Stimulated activated CD8-positive, alpha-beta memory T cell treated with anti-CD3 and anti-CD28 coated beads, Interleukin-15, amount 100 ng/mL, for 24 hours (primary cell): ENCODE data around the gene VEGFA.

Experiments
- DNase-seq: peaks from one replicate; pipeline ENCODE4 v3.0.0-alpha.2; 2020; ENCODE audit warnings: low read depth

The VEGFA gene

DNA sequence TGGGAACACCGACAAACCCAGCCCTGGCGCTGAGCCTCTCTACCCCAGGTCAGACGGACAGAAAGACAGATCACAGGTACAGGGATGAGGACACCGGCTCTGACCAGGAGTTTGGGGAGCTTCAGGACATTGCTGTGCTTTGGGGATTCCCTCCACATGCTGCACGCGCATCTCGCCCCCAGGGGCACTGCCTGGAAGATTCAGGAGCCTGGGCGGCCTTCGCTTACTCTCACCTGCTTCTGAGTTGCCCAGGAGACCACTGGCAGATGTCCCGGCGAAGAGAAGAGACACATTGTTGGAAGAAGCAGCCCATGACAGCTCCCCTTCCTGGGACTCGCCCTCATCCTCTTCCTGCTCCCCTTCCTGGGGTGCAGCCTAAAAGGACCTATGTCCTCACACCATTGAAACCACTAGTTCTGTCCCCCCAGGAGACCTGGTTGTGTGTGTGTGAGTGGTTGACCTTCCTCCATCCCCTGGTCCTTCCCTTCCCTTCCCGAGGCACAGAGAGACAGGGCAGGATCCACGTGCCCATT lies 15.3 kb downstream of the VEGFA start:
- no peak for DNase-seq

DNA sequence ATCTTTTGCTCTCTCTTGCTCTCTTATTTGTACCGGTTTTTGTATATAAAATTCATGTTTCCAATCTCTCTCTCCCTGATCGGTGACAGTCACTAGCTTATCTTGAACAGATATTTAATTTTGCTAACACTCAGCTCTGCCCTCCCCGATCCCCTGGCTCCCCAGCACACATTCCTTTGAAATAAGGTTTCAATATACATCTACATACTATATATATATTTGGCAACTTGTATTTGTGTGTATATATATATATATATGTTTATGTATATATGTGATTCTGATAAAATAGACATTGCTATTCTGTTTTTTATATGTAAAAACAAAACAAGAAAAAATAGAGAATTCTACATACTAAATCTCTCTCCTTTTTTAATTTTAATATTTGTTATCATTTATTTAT lies 15.9 kb downstream of the VEGFA start:
- DNase-seq: no peak

DNA sequence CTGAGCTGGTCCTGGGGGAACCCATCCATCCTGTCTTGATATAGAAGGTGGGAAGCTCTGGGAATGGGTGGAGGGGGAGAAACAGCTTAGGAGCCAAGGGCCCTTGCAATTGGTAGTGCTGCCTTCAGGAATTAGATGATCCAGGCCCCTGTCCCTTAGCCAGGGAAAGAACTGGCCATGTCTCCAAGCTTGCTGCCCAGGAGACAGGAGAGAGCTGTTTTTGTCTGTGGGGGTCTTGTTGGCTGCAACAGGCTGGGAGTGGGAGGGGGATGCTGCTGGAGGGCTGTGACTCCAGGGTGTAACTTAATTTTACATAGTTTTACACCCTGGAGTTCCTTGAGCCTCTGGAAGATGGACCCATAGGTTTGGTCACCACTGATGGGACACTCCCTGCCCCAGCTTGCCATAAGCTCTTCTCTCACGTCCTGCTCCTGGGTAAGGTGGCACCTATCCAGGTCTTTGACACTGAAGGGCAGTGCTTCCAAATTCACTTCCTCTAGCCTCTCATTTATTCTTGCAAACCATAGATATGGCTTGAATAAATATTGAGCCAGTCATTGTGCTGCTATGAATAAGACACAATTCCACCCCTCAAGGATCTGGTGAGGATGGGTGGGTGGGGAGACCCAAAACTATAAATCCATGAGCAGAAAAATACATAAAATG lies 16.8 kb downstream of the VEGFA start:
- DNase-seq: no peak

DNA sequence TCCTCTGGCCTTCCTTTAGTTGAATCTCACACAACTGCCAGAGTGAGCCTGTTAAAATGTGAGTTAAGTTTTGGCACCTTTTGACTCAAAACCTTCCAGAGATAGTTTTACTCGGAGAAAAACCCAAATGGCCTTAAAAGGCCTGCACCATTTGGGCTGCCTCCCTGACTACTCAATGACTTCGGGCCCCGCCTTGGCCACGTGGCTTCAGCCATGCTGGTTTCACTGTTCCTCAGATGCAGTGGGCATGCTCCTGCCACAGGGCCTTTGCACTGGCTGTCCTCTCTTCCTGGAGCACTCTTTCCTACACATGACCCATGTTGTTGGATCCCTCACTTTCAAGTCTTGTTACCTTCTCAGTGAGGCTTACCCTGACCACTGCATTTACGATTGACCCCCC lies 18.3 kb downstream of the VEGFA start:
- DNase-seq: no peak

DNA sequence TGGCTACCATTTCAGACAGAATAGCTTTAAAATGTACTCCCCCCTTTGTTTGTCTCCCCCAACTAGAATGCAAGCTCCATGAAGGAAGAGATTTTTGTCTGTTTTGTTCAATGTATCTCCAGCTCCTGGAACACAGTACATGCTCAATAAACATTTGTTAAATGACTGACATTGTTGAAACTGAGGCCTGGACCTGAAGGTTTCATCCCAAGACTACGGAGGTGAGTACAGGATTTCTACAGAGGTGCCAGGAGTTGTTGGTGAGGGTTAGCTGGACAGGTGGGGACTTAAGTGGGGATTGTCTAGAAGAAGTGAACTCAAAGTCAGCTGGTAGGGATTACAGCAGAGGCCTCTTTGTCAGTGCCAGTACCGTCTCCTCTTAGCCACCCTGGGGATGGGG lies 19.4 kb downstream of the VEGFA start:
- DNase-seq: no peak

DNA sequence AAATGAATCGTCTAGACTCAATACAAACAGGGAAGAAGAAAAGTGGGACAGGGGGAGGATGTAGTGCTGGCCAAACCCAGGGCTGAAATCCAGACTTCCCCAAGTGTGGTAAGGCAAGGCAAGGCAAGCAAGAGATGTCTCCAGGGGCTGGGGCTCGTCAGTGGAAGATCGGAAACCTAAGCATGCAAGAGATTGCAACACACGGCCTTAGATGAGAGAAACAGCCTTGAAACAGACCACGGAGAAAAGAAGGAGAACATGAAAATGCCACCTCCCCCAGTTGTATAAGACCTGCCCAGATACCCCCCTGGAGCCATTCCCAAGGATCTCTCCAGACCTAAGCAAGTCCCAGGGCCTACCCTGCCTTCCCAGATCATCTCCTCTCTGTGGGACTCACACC lies 20.0 kb downstream of the VEGFA start:
- no peak for DNase-seq

DNA sequence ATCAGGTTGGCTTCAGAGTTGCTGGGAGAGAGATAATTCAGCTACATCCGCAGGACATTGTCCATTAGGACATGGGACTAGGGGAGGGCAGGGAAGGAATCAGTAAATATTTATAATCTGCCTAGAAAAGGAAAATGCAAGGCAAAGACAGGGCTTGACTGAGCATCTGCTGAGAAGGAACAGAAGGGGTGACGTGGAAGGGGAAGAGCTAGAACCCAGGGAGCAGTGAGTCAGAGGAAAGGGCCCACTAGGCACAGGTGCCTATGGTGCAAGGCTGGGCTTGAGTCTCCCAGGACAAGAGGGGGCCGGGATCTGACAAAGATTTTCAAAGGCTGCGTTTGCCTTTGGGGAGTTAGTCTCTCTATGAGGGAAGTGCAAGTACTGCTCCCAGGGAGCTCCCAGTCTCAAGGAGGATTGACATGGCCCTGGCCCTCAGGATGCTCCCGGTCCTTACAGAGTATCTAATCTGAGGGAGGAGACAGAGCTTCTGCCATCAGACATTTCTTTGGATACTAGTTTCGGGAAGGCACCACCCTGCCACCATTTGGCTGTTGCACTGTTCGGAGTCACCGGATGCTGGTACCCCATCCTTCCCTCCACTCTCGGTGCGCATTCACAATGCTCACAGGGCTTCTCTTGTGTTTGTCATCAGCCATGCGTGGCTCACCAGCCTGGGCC lies 21.9 kb downstream of the VEGFA start:
- DNase-seq: no peak

DNA sequence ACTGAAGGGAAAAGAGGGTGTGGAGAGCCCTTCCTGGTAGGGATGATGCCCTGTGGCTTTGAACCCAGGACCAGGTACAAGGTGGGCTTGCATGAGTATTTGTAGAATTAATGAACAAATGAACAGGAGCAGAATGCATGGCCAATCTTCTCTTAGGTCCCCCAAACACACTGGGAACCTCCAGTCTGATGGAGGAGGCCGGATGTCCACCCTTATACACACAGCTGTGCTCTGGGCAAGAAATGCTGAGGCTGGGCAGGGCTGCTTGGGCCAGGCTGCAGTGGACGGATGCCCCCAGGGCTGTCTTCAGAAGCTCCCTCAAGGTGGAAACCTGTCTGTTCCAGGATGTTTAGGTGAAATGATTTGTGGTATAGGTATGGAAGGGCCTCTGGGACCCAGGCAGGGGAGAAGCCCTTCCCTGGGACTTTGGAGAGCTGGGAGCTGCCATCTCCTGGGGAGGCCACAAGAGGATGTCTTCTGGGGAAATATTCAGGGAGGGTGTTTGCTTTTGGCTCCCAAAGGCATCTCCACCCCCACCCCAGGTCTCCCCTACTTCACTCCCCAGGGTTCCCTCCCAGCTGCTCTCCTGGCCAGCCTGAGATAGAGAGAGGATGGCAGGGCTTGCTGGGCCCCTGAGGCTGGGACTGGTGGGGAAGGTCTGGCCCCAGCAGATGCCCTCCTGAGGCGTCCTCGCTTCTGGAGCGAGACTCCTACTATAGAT lies 23.3 kb downstream of the VEGFA start:
- no peak for DNase-seq

DNA sequence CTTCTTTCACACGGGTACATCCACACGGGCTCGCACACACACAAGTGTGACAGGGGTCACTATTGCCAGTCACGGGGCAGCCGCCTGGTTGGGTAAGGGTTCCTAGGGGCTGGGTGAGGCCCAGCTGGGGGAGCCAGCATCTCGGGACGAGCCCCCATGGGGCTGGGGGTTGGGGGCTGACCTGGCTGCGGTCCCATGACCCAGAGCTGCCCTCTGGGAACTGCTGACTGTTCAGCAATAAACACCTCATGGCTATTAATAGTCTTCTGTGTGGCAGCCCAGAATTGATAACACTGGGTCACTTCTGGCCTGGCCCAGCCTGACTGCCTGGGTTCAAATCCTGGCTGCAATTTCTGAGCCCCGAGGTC lies 23.8 kb downstream of the VEGFA start:
- no peak for DNase-seq

DNA sequence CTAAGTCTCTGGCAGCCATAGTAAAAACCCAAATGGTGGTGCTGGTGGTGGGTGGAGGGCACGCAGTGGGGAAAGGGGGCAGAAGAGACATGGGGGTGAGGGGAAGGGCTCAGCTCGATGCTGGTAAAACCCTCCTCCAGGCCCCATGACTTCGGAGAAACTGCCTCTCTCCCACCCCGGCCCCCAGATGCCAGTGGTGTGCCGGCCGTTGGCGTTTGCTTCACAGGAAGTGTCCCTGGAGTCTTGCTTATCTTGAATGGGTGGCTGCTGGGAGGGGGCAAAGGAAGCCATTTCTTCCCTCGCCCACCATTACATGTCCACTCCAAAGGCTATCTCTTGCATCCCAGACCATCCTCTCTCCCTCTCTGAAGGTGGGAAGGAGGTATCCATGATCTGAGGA lies 25.4 kb downstream of the VEGFA start:
- DNase-seq: no peak

DNA sequence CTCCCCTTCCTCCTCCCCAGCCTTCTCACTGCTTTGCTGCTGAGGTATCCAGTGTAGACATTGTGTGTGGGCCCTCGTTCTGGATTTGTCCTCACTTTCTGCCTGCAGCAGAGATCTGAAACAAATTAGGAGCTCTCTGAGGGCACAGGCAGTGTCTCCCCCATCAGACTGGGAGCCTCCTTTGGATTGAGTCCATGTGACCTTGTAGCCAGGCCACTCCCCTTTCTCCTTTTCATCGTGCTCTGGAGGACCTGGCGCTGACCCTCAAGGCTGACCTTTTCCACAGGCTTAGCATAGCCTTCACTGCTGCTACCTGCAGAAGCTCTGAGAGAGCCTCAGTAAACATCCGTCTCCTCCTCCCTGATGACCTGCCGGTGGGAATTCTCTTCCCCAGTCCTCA lies 26.2 kb downstream of the VEGFA start:
- DNase-seq: no peak

DNA sequence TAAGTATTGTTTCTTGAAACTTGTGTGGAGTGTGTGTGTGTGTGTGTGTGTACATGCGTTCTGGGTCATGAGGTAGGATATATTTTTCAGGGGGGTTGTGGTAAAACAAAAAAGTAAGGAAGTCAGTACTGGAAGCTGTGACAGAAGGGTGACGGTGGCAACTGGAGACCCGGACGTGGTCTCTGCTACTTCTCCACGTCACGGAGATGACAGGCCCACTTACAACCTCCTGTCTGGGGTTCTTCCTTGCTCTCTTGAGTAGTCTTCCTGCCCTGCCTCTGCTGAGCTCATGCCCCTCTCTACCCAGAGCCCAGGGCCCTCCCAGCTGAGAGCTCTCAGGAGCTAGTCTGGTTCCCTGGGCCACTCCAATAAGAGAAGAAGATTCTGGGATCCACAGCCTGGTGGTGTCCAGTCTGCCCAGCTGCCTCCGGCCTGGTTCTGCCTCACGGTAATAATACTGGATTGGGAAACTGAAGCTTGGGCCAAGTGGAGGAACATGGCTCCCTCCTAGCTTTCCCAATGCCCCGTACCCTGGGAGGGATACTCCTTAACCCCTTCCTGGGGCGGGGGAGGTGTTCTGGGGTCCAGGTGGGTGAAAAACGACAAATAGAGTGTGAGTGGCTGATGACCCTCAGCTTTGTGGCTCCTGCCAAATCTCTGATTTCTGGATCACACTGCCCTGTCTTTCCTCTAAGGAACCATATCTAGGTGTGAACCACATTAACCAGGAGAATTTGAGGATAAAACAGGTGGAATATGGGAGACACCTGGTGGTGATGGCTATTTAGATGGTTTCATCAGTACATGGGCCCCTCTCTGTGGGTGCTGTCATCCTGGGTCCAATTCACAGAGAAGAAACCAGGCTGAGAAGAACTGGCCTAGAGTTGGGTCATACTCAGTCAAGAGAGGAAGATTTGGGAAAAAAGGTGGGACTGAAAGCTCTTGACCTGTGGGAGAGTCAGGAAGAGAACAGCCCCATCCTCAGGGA lies 27.2 kb downstream of the VEGFA start:
- DNase-seq: no peak

DNA sequence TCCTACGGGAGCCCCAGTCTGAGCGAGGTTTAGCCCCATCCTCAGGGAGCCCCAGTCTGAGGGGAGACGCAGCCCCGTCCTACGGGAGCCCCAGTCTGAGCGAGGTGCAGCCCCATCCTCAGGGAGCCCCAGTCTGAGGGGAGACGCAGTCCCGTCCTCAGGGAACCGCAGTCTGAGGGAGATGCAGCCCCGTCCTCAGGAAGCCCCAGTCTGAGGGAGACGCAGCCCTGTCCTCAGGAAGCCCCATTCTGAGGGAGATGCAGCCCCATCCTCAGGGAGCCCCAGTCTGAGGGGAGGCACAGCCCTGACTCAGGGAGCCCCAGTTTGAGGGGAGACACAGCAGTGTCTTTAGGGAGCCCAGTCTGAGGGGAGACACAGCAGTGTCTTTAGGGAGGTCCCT lies 27.9 kb downstream of the VEGFA start:
- DNase-seq: no peak

DNA sequence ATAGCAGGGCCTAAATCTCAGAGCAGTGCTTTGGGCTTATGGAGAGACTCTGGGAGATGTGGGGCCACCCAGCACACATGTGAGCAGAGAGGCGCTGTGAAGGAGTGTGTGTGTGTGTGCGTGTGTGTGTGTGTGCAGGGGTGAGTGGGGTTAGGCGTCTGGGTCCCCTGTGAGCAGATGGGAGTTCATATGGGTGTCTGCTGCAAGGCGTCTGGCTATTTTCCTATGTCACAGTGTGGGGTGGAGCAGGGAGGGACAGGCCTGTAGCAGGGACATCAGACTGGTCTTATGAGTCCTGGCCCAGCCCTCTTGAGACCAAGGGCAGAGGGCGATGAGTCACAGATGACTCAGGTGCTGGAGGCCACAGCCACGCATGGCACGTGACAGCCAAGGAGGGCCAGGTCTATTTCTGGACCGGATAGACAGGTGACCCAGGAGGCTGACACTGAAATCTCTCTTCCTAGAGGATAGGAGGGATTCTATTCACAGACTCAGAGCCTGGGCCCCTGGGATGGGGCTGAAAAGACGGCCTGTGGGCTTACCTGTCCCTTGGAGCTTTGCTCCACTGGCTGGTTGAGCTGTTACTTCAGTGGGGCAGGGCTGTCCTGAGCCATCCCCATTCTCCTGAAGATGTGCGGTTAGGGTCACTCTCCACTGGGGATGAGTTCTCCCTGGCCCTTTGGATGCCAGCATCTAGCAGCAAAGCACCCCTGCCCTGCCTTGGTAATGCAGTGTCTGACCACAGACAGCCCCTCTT lies 28.9 kb downstream of the VEGFA start:
- no peak for DNase-seq

DNA sequence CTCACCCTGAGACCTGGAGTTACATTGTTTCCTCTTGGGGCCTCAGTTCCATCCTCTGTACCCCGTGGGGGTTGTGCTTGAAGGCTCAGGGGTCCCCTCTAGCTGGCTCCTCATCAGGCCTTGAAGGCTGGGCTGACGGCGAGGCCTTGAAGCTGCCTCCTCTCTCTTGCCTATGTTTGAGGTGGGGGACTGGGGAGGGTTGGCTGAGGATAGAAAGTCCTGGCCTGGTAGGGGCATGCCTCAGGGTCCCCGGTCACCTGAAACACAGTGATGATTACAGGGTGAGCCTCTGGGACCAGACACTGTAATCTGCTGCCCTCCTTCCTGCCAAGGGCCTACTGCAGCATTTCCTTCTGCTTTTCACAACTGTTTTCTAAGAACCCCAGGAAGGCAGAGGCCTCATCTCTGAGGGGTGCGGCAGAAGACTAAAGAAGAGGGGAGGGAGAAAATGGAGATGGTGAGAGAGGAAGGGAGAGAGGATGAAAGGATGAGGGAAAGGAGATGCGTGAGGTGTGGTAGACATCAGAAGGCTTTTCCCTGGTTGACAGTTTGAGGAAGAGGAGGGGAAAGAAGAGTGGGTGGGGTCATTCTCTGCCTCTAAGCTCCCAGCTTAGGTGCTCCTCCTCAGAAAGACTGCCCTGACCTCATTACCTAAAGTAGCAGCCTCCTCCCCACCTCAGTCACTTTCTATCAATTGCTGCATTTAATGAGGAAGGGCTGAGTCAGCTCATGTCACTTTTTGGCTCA lies 29.7 kb downstream of the VEGFA start:
- no peak for DNase-seq

DNA sequence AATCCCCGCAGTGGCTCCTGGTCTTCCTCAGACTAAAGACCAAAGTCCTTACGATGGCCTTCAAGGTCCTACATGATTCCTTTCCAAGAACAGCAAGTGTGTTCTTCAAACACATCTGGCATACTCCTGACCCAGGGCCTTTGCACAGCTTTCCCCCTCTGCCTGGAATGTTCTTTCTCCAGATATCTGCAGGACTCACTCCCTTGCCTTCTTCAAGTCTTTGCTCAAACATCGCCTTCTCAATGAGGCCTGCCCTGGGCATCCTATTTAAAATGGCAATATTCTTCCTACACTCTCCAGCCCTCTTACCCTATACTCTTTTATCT lies 30.2 kb downstream of the VEGFA start:
- DNase-seq: no peak

DNA sequence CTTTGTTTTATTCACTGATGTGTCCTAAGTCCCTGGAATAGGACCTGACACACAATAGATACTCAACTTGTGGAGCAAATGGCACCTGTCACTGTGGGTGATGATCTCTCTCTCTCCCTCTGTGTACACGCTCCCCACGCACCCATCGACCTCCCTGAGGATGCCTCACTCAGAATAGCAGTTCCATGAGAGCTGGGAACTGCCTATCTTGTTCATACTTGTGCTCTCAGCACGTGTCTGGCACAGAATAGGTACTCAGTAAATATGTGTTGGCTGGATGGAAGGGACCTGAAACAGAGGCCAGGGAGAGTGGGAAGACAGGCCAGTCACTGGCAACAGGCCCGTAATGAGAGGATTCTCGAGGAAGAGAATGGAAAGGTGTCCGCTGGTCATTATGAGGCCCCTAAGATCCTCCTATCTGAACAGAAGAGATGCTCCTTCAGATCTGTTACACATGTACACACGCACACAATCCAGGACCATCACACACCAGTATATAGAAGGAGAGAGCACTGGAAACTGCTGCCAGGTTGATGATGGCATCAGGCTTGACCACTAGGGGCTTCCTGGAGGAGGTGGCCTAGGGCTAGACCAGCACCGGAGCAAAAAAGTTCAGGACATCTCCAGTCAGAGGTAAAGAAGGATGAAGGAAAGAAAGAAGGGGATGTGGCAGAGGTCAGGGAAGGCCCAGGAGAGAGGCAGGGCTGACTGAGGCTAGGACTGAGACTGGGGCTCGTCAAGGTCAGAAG lies 30.9 kb downstream of the VEGFA start:
- DNase-seq: no peak

DNA sequence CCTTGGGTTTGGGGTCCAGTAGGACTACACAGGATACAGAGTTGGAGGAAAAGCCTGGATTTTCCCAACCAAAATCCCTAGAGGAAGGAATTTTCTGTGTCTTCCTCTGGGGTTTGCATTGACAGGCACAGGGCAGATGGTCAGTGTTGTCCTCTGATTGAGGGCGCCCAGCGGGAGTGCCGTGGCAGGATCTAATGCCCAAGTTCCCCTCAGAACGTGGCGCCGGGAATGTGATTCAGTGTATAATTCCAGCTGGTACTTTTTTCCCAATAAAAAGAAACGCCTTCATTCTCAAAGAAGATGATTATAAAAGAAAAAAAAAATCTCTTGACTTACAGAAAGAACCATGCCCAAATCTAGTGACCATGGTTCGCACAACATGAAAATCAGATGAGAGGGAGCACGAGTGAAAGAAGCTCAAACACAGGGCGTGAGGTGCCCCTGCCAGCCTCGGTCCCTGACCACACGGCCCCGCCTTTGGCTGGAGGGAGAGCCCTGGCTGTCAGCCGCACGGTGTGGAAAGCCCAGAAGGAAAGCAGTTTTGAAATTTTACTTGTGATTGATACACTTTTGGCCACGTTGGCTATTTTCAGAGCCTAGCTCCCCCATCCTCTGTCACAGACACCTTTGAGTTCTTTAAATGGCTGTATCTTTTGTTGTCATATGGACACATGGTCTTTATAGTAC lies 31.6 kb downstream of the VEGFA start:
- DNase-seq: no peak

DNA sequence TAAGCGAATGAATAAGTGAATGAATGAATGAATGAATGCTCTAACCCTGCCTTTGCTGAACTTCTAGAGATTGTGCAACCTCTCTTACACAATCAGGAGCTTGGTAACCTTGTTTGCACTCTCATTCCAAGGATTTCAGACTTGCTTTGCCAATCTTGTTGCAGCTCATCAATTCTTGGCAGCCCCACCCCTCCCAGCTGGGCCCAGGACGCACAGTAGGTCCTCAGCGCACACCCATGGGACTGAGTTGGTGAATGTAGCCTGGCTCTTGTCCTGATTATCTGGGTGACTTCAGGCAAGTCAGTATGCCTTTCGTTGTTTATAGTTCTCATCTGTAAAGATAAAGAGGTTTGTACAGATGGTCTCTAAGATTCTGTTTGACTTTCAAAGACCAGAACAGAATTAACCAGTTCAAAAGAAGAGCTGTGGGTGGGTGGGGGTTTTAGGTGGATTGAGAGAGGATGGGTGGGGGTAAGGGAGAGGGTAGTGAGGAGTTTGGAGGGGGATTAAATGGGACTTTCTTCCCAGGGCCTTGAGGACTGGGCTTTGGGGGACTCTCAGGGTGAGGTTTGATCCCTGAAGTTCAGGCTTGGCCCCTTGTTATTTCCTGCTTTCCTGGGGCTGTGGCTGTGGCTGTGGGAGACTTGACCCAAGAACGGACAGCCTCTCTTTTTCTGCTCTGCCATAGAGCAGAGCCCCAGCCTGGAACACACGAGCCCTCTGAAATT lies 33.2 kb downstream of the VEGFA start:
- no peak for DNase-seq
